HL-60 (cell line): ENCODE measurements around the gene PRMT5.

Source experiments
- CTCF ChIP-seq: IDR thresholded peaks from one replicate; pipeline ENCODE4 v1.5.1; 2011; ENCODE audit warnings: low read length, control low read depth, inconsistent platforms; ENCODE audit not compliant: insufficient read depth
- POLR2AphosphoS5 ChIP-seq: IDR thresholded peaks from 2 replicates; pipeline ENCODE4 v1.6.1; 2012; ENCODE audit warnings: low read depth

GRCh38 chr14:22890416-22890815 is 38.8 kb downstream of the PRMT5 start:
- TF ChIP-seq POLR2AphosphoS5 (no peak), CTCF (no peak)
